Mesendoderm (in vitro differentiated cells): ENCODE results near the gene EPS15.
"Not testable (repeated sequence)": the region's sequence is repeated elsewhere in the genome, so short reads cannot be mapped to it uniquely, and the experiment has no call there.

Experiments
- DNase-seq: peaks from one replicate; pipeline ENCODE4 v3.0.0; 2013
- H2AK5ac ChIP-seq: 2 replicates; pipeline ENCODE4 v1.6.1; 2013; ENCODE audit warnings: low read length, inconsistent platforms
- H2BK120ac ChIP-seq: 2 replicates; pipeline ENCODE4 v1.6.1; 2013; ENCODE audit warnings: low read depth, mild to moderate bottlenecking, low read length, moderate library complexity, mixed read lengths
- H2BK15ac ChIP-seq: replicated peaks from 2 replicates; pipeline ENCODE4 v1.6.1; 2013; ENCODE audit warnings: low read depth, mild to moderate bottlenecking, moderate library complexity
- H2BK5ac ChIP-seq: 2 replicates; pipeline ENCODE4 v1.6.1; 2013; ENCODE audit warnings: low read length, inconsistent platforms
- H3K18ac ChIP-seq: 2 replicates; pipeline ENCODE4 v1.6.1; 2013; ENCODE audit warnings: mild to moderate bottlenecking, low read length, mixed read lengths
- H3K23ac ChIP-seq: one replicate; pipeline ENCODE4 v1.6.1; 2013; ENCODE audit warnings: low read length
- H3K27ac ChIP-seq: 2 replicates; pipeline ENCODE4 v1.5.1; 2013; ENCODE audit warnings: low read depth, mild to moderate bottlenecking, inconsistent platforms, low read length, moderate library complexity
- H3K27me3 ChIP-seq: 2 replicates; pipeline ENCODE4 v1.6.1; 2013; ENCODE audit warnings: low read length, control low read depth, mild to moderate bottlenecking, inconsistent platforms; ENCODE audit not compliant: insufficient read depth, poor library complexity
- H3K36me3 ChIP-seq: 2 replicates; pipeline ENCODE4 v1.6.1; 2013; ENCODE audit warnings: low read length, inconsistent platforms; ENCODE audit not compliant: control insufficient read depth, insufficient read depth
- H3K4ac ChIP-seq: one replicate; pipeline ENCODE4 v1.6.1; 2013; ENCODE audit warnings: low read depth, mild to moderate bottlenecking, low read length, moderate library complexity
- H3K4me1 ChIP-seq: 2 replicates; pipeline ENCODE4 v1.6.1; 2013; ENCODE audit warnings: low read depth, low read length, inconsistent platforms; ENCODE audit not compliant: control insufficient read depth
- H3K4me2 ChIP-seq: 2 replicates; pipeline ENCODE4 v1.6.1; 2013; ENCODE audit warnings: low read length
- H3K4me3 ChIP-seq: 2 replicates; pipeline ENCODE4 v1.5.1; 2013; ENCODE audit warnings: mild to moderate bottlenecking, low read length
- H3K56ac ChIP-seq: one replicate; pipeline ENCODE4 v1.6.1; 2013; ENCODE audit warnings: low read length
- H3K79me1 ChIP-seq: 2 replicates; pipeline ENCODE4 v1.6.1; 2013; ENCODE audit warnings: low read length, inconsistent platforms
- H3K79me2 ChIP-seq: 2 replicates; pipeline ENCODE4 v1.6.1; 2013; ENCODE audit warnings: mild to moderate bottlenecking, low read length; ENCODE audit not compliant: control insufficient read depth, insufficient read depth
- H3K9ac ChIP-seq: 2 replicates; pipeline ENCODE4 v1.6.1; 2013; ENCODE audit warnings: low read length, inconsistent platforms
- H4K5ac ChIP-seq: one replicate; pipeline ENCODE4 v1.6.1; 2013; ENCODE audit warnings: low read length
- H4K8ac ChIP-seq: one replicate; pipeline ENCODE4 v1.6.1; 2013; ENCODE audit warnings: low read depth, mild to moderate bottlenecking, control low read depth, low read length, moderate library complexity
- WGBS: extraction: QIAGEN DNeasy Blood & Tissue Kit; methylation state at CpG from one replicate; pipeline ENCODE4 v1.1.7; 2013; ENCODE audit warnings: low lambda C conversion rate, missing lambda C conversion rate; ENCODE audit not compliant: insufficient coverage; ENCODE audit errors: extremely low coverage; 5-methylcytosine and 5-hydroxymethylcytosine counted together

Gene EPS15

DNA sequence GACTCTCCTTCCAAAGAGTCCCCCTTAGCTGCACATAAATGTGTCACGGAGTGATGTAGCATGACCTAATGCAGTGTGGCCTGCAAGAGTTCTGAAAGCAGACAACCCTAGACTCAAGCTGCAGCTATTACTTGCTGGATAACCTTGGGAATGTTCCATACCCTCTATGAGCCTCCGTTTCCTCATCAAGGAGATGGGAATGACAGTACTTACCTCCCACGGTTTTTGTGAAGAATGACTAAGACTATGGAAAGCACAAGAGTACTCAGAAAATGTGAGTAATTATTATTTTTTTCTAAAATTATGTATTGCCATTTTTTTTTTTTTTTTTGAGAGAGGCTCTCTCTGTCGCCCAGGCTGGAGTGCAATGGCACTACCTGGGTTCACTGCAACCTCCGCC is 191.7 kb downstream of the EPS15 start:
- no peak for DNase-seq
- Histone ChIP-seq H3K4ac (no peak overlapping the region), H2BK5ac (no peak overlapping the region), H2AK5ac (no peak overlapping the region), H3K4me2 (no peak overlapping the region), H4K5ac (no peak overlapping the region), H4K8ac (no peak overlapping the region), H2BK15ac (no peak overlapping the region), H3K27ac (no peak overlapping the region), H2BK120ac (no peak overlapping the region), H3K56ac (no peak overlapping the region), H3K36me3 (no peaks in the 10 kb centered on the region), H3K79me1 (no peaks in the 10 kb centered on the region), H3K4me3 (no peak overlapping the region), H3K79me2 (no peaks in the 10 kb centered on the region), H3K4me1 (peaks cover 14% of the 10 kb centered on the region), H3K9ac (no peak overlapping the region), H3K23ac (no peak overlapping the region), H3K27me3 (no peaks in the 10 kb centered on the region), H3K18ac (no peak overlapping the region)
- WGBS = no CpG with 5 or more reads among the region's 5 CpGs

DNA sequence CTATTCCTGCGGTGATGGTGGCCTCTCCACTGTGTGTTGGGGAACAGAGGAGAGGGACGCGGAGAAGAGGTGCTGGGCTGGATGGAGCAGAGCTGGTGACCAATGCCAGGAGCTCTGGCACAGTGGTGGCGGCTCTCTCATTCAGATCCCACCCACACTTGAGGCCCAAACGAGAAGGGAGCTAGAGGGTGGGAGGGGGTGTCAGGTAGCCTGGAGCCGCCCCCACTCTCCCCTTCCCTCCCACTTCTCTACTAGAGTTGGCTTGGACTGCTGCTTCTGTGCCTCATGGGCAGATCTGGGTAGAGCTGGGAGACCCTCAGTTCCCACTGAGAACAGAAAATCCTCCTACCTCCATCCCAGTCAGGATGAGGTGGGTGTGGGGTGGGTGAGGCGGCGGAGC is 192.2 kb downstream of the EPS15 start:
- no CpG with 5 or more reads among the region's 8 CpGs for whole genome bisulfite sequencing
- DNase-seq = no peak
- Histone ChIP-seq H3K79me1 (no peaks in the 10 kb centered on the region), H4K8ac (no peak overlapping the region), H3K4me1 (peaks cover 14% of the 10 kb centered on the region), H2BK15ac (no peak overlapping the region), H3K4me3 (no peak overlapping the region), H2AK5ac (no peak overlapping the region), H3K27me3 (no peaks in the 10 kb centered on the region), H3K36me3 (no peaks in the 10 kb centered on the region), H3K27ac (no peak overlapping the region), H2BK120ac (no peak overlapping the region), H3K4ac (no peak overlapping the region), H3K9ac (no peak overlapping the region), H3K23ac (no peak overlapping the region), H3K18ac (no peak overlapping the region), H2BK5ac (no peak overlapping the region), H3K56ac (peak overlapping the region; percentile 44), H4K5ac (no peak overlapping the region), H3K4me2 (no peak overlapping the region), H3K79me2 (no peaks in the 10 kb centered on the region)

DNA sequence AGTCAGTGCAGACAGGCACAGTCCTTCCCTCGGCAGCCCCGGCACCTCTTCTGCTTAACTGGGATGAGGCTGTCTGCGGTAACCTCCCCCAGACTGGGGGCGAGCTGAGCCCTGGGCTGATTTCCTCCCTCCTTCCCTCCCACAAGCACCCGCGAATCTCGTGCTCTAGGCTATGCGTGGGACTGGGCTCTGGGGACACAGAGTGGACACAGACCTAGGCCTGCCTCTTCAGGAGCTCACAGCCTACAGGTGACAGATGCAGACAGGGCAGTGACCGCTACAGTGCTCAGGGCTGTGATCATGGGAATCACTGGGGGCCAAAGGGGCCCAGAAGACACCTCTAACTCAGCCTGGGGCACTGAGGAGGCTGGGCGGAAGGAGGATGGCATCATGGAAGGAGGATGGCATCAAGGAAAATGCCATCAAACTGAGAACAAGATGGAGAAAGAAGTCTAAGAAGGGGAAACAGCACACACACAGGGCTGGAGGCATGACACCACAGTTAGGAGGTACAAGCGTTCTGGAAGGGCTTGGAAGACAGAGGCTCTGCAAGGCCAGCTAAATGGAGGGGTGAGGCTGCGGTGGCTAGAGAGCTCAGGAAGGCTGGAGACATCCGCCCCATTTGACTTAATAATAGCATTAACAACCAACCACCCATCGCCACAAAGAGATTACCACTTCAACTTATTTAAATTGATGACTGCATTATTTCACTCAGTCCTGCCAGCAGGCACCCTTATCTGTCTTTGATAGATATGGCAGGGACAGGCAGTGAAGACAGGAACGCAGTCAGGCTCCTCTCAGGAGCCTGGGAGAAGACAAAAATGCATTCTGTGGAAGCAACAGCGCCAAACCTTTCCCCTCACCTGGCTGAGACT is 192.9 kb downstream of the EPS15 start:
- Histone ChIP-seq H3K79me2 (no peaks in the 10 kb centered on the region), H3K4me2 (no peak overlapping the region), H3K9ac (peak overlapping the region; percentile 27), H3K27ac (no peak overlapping the region), H3K56ac (peak overlapping the region; percentile 35), H2BK120ac (no peak overlapping the region), H3K79me1 (no peaks in the 10 kb centered on the region), H3K4me1 (peaks cover 9% of the 10 kb centered on the region), H2BK5ac (no peak overlapping the region), H4K5ac (no peak overlapping the region), H2BK15ac (no peak overlapping the region), H3K36me3 (no peaks in the 10 kb centered on the region), H3K4me3 (no peak overlapping the region), H3K18ac (no peak overlapping the region), H3K23ac (no peak overlapping the region), H3K27me3 (no peaks in the 10 kb centered on the region), H3K4ac (no peak overlapping the region), H4K8ac (no peak overlapping the region), H2AK5ac (no peak overlapping the region)
- WGBS = no CpG with 5 or more reads among the region's 16 CpGs
- DNase-seq = peak; percentile 70

DNA sequence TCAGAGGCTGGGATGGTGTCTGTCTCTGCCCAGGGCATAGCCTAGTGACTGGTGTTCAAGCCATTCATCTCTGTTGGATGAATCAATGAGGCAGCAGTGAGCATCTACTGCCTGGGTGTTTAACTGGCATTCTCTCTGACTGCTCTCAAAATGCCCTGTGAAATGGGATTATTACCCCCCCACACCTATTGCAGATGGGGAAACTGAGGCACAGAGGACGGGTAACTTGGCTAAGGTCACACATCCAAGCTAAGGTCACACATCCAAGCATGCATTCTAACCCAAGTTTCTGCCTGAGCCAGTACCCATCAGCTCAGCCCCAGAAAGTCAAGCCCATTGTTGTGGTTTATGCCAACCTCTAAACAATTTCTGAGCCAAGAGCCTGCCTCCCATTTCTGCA is 193.7 kb downstream of the EPS15 start:
- H3K27ac ChIP-seq = no peak overlapping the region
- no peak overlapping the region for H4K5ac ChIP-seq
- H3K27me3 ChIP-seq = no peaks in the 10 kb centered on the region
- no peak overlapping the region for H3K18ac ChIP-seq
- no peak overlapping the region for H4K8ac ChIP-seq
- H3K79me1 ChIP-seq = no peaks in the 10 kb centered on the region
- no peak for DNase-seq
- H3K56ac ChIP-seq = no peak overlapping the region
- H3K4ac ChIP-seq = no peak overlapping the region
- no peak overlapping the region for H2BK15ac ChIP-seq
- H3K4me3 ChIP-seq = no peak overlapping the region
- H3K9ac ChIP-seq = no peak overlapping the region
- H2BK5ac ChIP-seq = no peak overlapping the region
- H3K4me2 ChIP-seq = no peak overlapping the region
- H3K4me1 ChIP-seq = peaks cover 6% of the 10 kb centered on the region
- no peaks in the 10 kb centered on the region for H3K36me3 ChIP-seq
- no peak overlapping the region for H2BK120ac ChIP-seq
- no peak overlapping the region for H3K23ac ChIP-seq
- no peak overlapping the region for H2AK5ac ChIP-seq
- WGBS = no CpG with 5 or more reads among the region's 1 CpG
- H3K79me2 ChIP-seq = no peaks in the 10 kb centered on the region

DNA sequence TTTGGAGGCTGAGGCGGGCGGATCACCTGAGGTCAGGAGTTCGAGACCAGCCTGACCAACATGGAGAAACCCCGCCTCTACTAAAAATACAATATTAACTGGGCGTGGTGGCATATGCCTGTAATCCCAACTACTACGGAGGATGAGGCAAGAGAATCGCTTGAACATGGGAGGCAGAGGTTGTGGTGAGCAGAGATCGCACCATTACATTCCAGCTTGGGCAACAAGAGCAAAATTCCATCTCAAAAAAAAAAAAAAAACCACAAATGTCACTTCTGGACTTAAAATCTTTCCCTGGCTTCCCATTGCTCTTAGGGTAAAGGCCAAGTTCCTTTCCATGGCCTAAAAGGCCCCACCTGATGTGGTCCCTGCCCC is 194.1 kb downstream of the EPS15 start:
- not testable (repeated sequence) for H3K27me3 ChIP-seq, H3K79me2 ChIP-seq, H2BK15ac ChIP-seq, H4K8ac ChIP-seq, H3K18ac ChIP-seq, H3K4ac ChIP-seq, H2BK5ac ChIP-seq, H4K5ac ChIP-seq, H3K4me2 ChIP-seq, H3K56ac ChIP-seq, H2BK120ac ChIP-seq, H3K23ac ChIP-seq, H3K4me3 ChIP-seq, H3K27ac ChIP-seq, DNase-seq, H3K9ac ChIP-seq, H3K79me1 ChIP-seq, H3K4me1 ChIP-seq, H2AK5ac ChIP-seq, H3K36me3 ChIP-seq
- WGBS = no CpG with 5 or more reads among the region's 8 CpGs
